ENCODE measurements around the gene CD27.
"Not testable (repeated sequence)": the region's sequence is repeated elsewhere in the genome, so short reads cannot be mapped to it uniquely, and the experiment has no call there.

The CD27 gene

DNA sequence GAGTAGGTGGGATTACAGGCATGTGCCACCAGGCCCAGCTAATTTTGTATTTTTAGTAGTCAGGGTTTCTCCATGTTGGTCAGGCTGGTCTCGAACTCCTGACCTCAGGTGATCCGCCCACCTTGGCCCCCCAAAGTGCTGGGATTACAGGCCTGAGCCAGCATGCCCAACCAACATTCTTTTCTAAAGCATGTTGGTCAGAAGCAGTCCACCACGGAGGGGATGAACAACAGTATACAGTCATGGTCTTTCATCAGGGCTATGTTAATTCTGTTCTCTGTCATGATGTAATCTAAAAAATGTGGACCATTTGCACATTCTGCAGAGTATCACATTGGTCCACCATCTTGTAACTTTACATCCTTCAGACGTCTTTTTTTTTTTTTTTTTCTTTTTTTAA is 44.7 kb downstream of the CD27 start:
- DNase-seq, result no peak

GRCh38 chr12:6490673-6491072 is 45.9 kb downstream of the CD27 start:
- DNase-seq, result not testable (repeated sequence)

DNA sequence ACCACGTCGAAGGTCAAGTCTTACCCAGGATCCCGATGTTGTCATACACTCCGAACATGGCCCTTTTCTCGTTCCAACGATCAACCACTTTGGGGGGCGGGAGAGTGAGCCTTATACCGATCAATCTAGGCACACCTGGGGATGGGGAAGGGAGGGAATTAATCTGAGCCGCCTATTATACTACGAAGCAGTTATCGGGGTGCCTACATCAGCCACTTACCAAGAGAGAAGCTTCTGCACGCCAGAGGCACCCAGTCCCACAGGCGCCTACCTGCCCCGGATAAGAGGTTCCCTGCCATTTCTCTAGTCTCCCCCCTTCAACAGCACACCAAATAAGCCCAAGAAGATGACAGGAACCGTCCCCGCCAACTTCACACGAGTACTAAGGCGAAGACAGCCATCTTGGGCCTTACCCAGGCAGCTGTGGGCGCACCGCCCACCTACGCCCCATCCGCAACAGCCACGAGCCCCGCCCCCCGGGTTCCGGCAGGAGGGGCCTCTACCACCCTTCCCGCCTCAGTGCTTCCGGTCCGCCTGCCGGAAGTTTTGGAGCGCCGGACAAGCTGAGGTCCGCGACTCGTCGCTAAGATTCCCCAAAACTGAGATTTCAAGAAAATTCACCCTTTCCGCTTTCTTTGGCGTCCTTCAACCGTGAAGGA is 48.2 kb downstream of the CD27 start, which contains the start of gene MRPL51:
Gene MRPL51 (minus strand): TSS at position 425 of the 659 bp plus-strand sequence. CDS start 126 bp downstream, at position 299.
- peak; percentile 97 for DNase-seq

DNA sequence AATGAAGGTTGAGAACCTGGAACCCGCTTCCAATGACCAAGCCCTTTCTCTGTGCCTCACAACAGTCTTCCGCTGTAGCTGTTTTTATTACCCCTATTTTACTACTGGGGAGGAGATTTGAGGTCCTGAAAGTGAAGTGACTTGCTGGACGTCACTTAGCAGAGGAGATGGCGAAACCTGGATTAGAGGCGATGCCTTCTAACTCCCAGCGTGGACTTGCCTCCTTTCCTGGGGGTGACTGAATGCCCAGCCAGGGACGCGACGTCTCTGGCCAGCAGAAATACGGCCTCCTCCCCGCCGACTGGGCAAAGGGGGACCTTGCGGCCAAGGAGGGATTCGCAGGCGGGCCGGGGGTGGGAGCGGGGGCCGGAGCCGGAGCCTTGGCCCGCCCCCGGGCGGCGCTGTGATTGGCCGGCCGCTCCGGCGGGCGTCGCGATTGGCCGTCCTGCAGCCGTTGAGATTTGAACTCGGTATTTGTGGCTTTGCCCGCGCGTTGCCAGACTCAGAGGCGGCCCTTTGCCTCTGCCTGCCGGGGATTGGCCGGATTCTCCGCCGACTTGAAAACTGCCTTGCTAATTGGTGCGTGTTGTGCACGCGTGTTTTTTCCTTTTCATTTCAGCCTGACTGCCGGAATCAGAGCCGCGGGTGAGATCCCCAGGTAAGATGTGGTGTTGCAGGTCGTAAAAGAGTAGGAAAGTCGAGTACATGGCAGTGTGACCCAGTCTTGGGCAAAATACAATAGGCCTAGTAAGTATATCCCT is 48.9 kb downstream of the CD27 start, which contains the start of gene NCAPD2:
Gene NCAPD2 (plus strand): TSS at position 606 of the 761 bp plus-strand sequence. CDS start 997 bp downstream, outside the sequence.
- DNase-seq, result peak; percentile 95

DNA sequence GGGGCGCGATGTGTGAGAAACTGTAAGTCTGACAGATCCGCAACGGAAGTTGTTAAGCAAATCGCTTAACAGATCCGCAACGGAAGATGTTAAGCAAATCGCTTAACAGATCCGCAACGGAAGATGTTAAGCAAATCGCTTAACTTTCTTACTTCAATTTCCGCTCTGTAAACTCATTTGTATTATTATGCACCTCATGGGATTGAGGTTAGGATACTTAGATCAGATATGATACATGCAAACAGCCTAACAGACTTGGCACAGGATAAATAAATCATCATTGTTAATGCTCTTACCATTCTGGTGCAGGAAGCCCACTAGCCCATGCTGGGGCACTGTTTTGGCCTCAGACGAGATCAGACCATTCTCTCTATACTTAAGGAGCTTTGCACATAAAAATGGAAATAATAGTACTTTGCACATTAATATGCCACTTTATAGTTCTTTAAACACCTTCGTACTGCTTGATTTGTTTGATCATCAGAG is 49.5 kb downstream of the CD27 start:
- DNase-seq, result peak; percentile 24

DNA sequence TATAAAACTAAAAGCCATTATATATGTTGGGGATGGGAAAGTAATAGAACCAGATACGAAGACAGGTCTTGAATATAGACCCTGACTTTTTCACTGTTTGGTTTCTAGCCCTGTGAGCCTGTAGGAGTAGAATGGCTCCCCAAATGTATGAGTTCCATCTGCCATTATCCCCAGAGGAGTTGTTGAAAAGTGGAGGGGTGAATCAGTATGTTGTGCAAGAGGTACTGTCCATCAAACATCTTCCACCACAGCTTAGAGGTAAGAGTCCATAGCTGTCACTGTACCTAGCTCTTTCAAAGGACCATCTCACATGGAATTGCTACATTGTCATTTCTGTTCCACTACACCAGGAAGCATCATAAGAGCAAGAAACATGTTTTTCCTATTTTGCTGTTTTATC is 50.2 kb downstream of the CD27 start:
- DNase-seq, result no peak

- DNase-seq, result not testable (repeated sequence)
Measured at GRCh38 chr12:6497291-6497690, 52.5 kb downstream of the CD27 start.

DNA sequence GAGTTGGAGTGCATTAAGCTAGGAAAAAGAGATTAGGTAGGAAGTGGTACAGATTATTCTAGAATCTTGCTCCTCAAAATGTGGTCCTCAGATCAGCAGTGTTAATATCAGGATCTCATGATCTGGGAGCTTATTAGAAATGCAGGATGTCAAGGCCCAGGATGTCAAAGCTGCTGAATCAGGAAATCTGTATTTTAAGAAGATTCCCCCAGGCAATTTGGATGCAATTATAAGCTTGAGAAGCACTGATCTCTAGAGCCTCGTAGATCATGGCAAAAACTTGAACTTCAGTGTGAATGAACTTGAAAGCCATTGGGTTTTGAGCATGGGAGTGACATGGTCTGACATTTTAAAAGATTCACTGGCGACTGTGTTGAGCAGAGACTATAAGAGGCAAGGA is 55.7 kb downstream of the CD27 start:
- no peak for DNase-seq

All from CD4-positive, alpha-beta T cell treated with Interleukin-6 for 4 hours (primary cell).